K562 (cell line): ENCODE data around the gene DAGLB. TPM values are rescaled to one million over a fixed set of nuclear protein-coding genes. Genes with fewer than 3 reads are reported as not detected.
A peak's percentile ranks its signal among the peaks of the same experiment; 100 is the strongest.
"Not testable (repeated sequence)": the region's sequence is repeated elsewhere in the genome, so short reads cannot be mapped to it uniquely, and the experiment has no call there.

Source experiments
- ATAC-seq: fragments of 200-7000 bp; cut with Tn5 transposase; 3 replicates; pipeline ENCODE4 v1.9.1; 2020; ENCODE audit warnings: moderate library complexity
- BruUV-seq: library from RNA; stranded (reverse); fragments of 400-500 nt; replicated peaks from 2 replicates; lab custom pipeline; 2021; lab: Mats Ljungman, UMichigan
- CTCF ChIA-PET: fragments of 300-600 bp; formaldehyde crosslinking; extraction: SDS; loops from one replicate; lab custom pipeline; 2021; ENCODE audit warnings: low intra/inter-chr PET ratio; lab: Yijun Ruan, JAX
- POLR2A ChIA-PET: fragments of 300-600, 350-650 bp; sonication (Branson Sonifier 250); formaldehyde crosslinking; extraction: SDS; loops from one replicate; lab custom pipeline; 2021; ENCODE audit warnings: antibody characterized with exemption, inconsistent platforms; lab: Yijun Ruan, JAX
- DNase-seq, 4 experiments: peaks; one replicate each; pipeline versions ENCODE4 v3.0.0 to v3.0.0-alpha.2; 2011 to 2018; ENCODE audit warnings: low spot score in 3 of 4, mixed read lengths in 3 of 4; ENCODE audit errors: extremely low read depth in 1 of 4
- FAIRE-seq: peaks from 2 replicates; lab custom pipeline; 2011; peaks lifted over from hg19 to GRCh38; lab: Jason Lieb, UNC
- H2AFZ ChIP-seq: 2 replicates; pipeline ENCODE4 v1.6.0; 2011; ENCODE audit warnings: low read depth, low read length, control low read depth, inconsistent platforms
- H3K27ac ChIP-seq: fragments of 200-600 bp; 3 replicates; pipeline ENCODE4 v1.8.0; 2011; ENCODE audit warnings: low read depth, mild to moderate bottlenecking, control low read depth, inconsistent platforms, low read length, moderate library complexity, mixed read lengths; ENCODE audit errors: extremely low read depth
- H3K27me3 ChIP-seq, 2 experiments: fragments of 300-600 bp in 1 of 2; 2 replicates in 1 of 2; 3 replicates in 1 of 2; pipeline versions ENCODE4 v1.6.0 to v1.8.0; 2011; ENCODE audit warnings: inconsistent platforms in 2 of 2, low read length in 2 of 2, mild to moderate bottlenecking in 1 of 2, mixed read lengths in 1 of 2, moderate library complexity in 1 of 2; ENCODE audit not compliant: control insufficient read depth in 2 of 2, insufficient read depth in 2 of 2
- H3K36me3 ChIP-seq: fragments of 300-600 bp; 3 replicates; pipeline ENCODE4 v1.8.0; 2011; ENCODE audit warnings: mild to moderate bottlenecking, low read length, inconsistent platforms; ENCODE audit not compliant: control insufficient read depth, insufficient read depth
- H3K4me1 ChIP-seq, 2 experiments: fragments of 200-600 bp in 1 of 2; replicated peaks in 1 of 2; 2 replicates in 1 of 2; 3 replicates in 1 of 2; pipeline versions ENCODE4 v1.5.1 to v1.8.0; 2011; ENCODE audit warnings: inconsistent platforms in 2 of 2, low read length in 2 of 2, mild to moderate bottlenecking in 1 of 2, mixed read lengths in 1 of 2, moderate library complexity in 1 of 2; ENCODE audit not compliant: control insufficient read depth in 2 of 2, insufficient read depth in 2 of 2
- H3K4me2 ChIP-seq: 2 replicates; pipeline ENCODE4 v1.6.1; 2011; ENCODE audit warnings: low read length, control low read depth, inconsistent platforms, mixed read lengths; ENCODE audit not compliant: insufficient read depth
- H3K4me3 ChIP-seq: fragments of 200-600 bp; sonication (generic), shearing (Covaris generic); 2 replicates; pipeline ENCODE4 v1.5.1; 2016; ENCODE audit warnings: control low read depth, inconsistent platforms
- H3K79me2 ChIP-seq: fragments of 200-600 bp; 3 replicates; pipeline ENCODE4 v1.8.0; 2011; ENCODE audit warnings: low read length, inconsistent platforms; ENCODE audit not compliant: control insufficient read depth, insufficient read depth
- H3K9ac ChIP-seq, 2 experiments: 2 replicates each; pipeline versions ENCODE4 v1.6.0 to v1.6.1; 2011; ENCODE audit warnings: low read depth in 2 of 2, low read length in 2 of 2, control low read depth in 1 of 2, inconsistent platforms in 1 of 2, mild to moderate bottlenecking in 1 of 2, mixed read lengths in 1 of 2; ENCODE audit not compliant: insufficient read depth in 1 of 2
- H3K9me1 ChIP-seq: one replicate; pipeline ENCODE4 v1.6.0; 2011; ENCODE audit warnings: inconsistent platforms, mild to moderate bottlenecking, low read length, moderate library complexity; ENCODE audit not compliant: control insufficient read depth, insufficient read depth
- H3K9me3 ChIP-seq: replicated peaks from 2 replicates; pipeline ENCODE4 v1.5.1; 2011; ENCODE audit warnings: low read depth, low read length, inconsistent platforms; ENCODE audit not compliant: control insufficient read depth, insufficient read depth
- H4K20me1 ChIP-seq: replicated peaks from 2 replicates; pipeline ENCODE4 v1.6.1; 2011; ENCODE audit warnings: low read length, inconsistent platforms, mixed read lengths; ENCODE audit not compliant: control insufficient read depth, insufficient read depth
- ESRRB ChIP-seq: fragments of 250-450 bp; sonication (Bioruptor Pico); IDR thresholded peaks from 2 replicates; pipeline ENCODE4 v1.5.0; 2020; ENCODE audit warnings: mild to moderate bottlenecking, moderate library complexity, borderline replicate concordance
- KDM2B ChIP-seq: fragments of 250-450 bp; sonication (Bioruptor Pico); IDR thresholded peaks from 2 replicates; pipeline ENCODE4 v1.8.0; 2021; ENCODE audit warnings: mild to moderate bottlenecking, moderate library complexity
- ZKSCAN3 ChIP-seq: fragments of 250-450 bp; sonication (Bioruptor Pico); IDR thresholded peaks from 2 replicates; pipeline ENCODE4 v1.4.0; 2020
- ZNF586 ChIP-seq: fragments of 450-650 bp; formaldehyde crosslinking; conservative IDR thresholded peaks from 2 replicates; pipeline ENCODE4 v1.4.0; 2020; ENCODE audit warnings: mild to moderate bottlenecking, moderate library complexity
- ZNF830 ChIP-seq: fragments of 250-450 bp; sonication (Bioruptor Pico); IDR thresholded peaks from 2 replicates; pipeline ENCODE4 v1.5.0; 2021; ENCODE audit warnings: mild to moderate bottlenecking
- WGBS: fragments of 100-300 bp; shearing (Covaris generic); methylation state at CpG from one replicate; pipeline ENCODE4 v1.1.6; 2016; ENCODE audit warnings: low coverage, mixed read lengths; ENCODE audit not compliant: insufficient coverage; ENCODE audit errors: missing lambda C conversion rate; 5-methylcytosine and 5-hydroxymethylcytosine counted together
- in situ Hi-C: fragments of 300-500 bp; cut with MboI; formaldehyde crosslinking; loops from 4 replicates; pipeline ENCODE4 v1.15.0; 2018; ENCODE audit warnings: inconsistent platforms, mixed read lengths
- intact Hi-C: fragments of 100-400 bp; cut with micrococcal nuclease; formaldehyde crosslinking; loops from 2 replicates; pipeline ENCODE4 v1.14.2; 2022
- polyA plus RNA-seq, 8 experiments: library from polyadenylated mRNA; depleted of rRNA in 4 of 8; stranded (reverse) in 5 of 8; unstranded in 3 of 8; fragments of >200 nt; fragmentation: Nextera tagmentation in 2 of 8; fragmentation: Illumina TruSeq in 1 of 8; extraction: Ambion mirVana in 2 of 8; extraction: Trizol in 1 of 8; gene quantifications; 2 replicates each; pipeline versions ENCODE4 v1.2.1 to v1.2.3, GENCODE V29; 2011 to 2014; ENCODE audit warnings: inconsistent platforms in 1 of 8, missing spikeins in 1 of 8
- total RNA-seq, 7 experiments: library from RNA; depleted of rRNA in 6 of 7; stranded (reverse); fragments of >200 nt in 6 of 7; fragmentation: Illumina TruSeq in 2 of 7; extraction: Trizol in 2 of 7; gene quantifications; 2 replicates each; pipeline versions ENCODE4 v1.2.1 to v1.2.3, GENCODE V29; 2011 to 2021; ENCODE audit warnings: low replicate concordance in 1 of 7
- TF ChIP-seq, protein P1 (sequence below): fragments of 250-450 bp; sonication (Bioruptor Pico); IDR thresholded peaks from 2 replicates; pipeline ENCODE4 v1.8.0; 2022; ENCODE audit warnings: inconsistent platforms
- TF ChIP-seq, protein P2 (sequence below): IDR thresholded peaks from 2 replicates; pipeline ENCODE4 v1.6.1; 2011; ENCODE audit warnings: borderline replicate concordance, low read depth, mild to moderate bottlenecking, moderate library complexity, low read length; ENCODE audit not compliant: insufficient read depth, poor library complexity, severe bottlenecking

The DAGLB gene
- total and polyA plus RNA-seq, 9 of the 15 experiments (the other 6 are each of a cell fraction or from before 2014, with no cell fraction given), result 0.92 to 16.4 (median 9.3) TPM

DNA sequence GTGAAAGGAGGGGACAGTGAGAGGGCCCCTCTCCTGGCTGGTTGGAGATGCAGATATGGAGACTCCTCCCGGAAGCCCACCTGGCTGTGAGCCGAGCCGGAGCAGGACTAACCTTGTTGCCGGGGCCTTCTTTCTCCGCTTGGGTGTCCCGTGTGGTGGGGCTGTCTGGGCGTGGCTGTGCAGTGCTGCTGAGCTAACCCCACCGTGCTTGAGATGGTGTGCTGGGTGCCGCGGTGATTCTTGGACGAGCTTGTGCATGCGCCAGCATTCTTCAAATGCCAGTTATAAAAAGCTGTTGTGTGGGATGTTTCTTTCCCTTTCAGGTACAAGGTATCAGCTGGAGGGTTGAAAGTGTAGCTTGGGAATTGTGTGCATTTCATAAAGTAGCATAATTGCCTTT is 48.8 kb downstream of the DAGLB start:
- Histone ChIP-seq H3K79me2 (peaks cover 61% of the 10 kb centered on the region), H3K4me2 (no peak overlapping the region)
- TF ChIP-seq ESRRB (CRISPR knock-in tag) (no peak), KDM2B (no peak), ZKSCAN3 (CRISPR knock-in tag) (no peak), ZNF830 (no peak), ZNF586 (no peak)
- TF ChIP-seq, protein P1, sequence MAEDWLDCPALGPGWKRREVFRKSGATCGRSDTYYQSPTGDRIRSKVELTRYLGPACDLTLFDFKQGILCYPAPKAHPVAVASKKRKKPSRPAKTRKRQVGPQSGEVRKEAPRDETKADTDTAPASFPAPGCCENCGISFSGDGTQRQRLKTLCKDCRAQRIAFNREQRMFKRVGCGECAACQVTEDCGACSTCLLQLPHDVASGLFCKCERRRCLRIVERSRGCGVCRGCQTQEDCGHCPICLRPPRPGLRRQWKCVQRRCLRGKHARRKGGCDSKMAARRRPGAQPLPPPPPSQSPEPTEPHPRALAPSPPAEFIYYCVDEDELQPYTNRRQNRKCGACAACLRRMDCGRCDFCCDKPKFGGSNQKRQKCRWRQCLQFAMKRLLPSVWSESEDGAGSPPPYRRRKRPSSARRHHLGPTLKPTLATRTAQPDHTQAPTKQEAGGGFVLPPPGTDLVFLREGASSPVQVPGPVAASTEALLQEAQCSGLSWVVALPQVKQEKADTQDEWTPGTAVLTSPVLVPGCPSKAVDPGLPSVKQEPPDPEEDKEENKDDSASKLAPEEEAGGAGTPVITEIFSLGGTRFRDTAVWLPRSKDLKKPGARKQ (CRISPR knock-in tag), result no peak
- TF ChIP-seq, protein P2, sequence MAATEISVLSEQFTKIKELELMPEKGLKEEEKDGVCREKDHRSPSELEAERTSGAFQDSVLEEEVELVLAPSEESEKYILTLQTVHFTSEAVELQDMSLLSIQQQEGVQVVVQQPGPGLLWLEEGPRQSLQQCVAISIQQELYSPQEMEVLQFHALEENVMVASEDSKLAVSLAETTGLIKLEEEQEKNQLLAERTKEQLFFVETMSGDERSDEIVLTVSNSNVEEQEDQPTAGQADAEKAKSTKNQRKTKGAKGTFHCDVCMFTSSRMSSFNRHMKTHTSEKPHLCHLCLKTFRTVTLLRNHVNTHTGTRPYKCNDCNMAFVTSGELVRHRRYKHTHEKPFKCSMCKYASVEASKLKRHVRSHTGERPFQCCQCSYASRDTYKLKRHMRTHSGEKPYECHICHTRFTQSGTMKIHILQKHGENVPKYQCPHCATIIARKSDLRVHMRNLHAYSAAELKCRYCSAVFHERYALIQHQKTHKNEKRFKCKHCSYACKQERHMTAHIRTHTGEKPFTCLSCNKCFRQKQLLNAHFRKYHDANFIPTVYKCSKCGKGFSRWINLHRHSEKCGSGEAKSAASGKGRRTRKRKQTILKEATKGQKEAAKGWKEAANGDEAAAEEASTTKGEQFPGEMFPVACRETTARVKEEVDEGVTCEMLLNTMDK, result no peak
- TF ChIP-seq, all 486 proteins: peak for 0
- peaks cover 14 to 27% of the 10 kb centered on the region in 2 experiments for H3K4me1 ChIP-seq
- FAIRE-seq (no peak), ATAC-seq (peak; percentile 25; the same call in 1 of the 3 replicates), DNase-seq (no peak)
- WGBS, result 87% methylated on average over 12 of the region's 12 CpGs
- H2AFZ ChIP-seq, result no peak overlapping the region
- peaks cover 31% of the 10 kb centered on the region for H4K20me1 ChIP-seq
- peaks cover 6% of the 10 kb centered on the region for H3K9me1 ChIP-seq
- intact Hi-C loops (no loop called here), in situ Hi-C loops (no loop called here)
- H3K4me3 ChIP-seq, result no peak overlapping the region
- POLR2A ChIA-PET, result interaction anchor here (1.0 to 1.9 kb wide), 3 partner anchors 9 to 11 kb away, joined by 3 to 6 read pairs (median 3); no protein-coding TSS in a partner anchor
- CTCF ChIA-PET, result no interaction called here
- H3K27me3 ChIP-seq, result no peaks in the 10 kb centered on the region
- no peak overlapping the region for H3K27ac ChIP-seq
- H3K36me3 ChIP-seq, result peaks cover 79% of the 10 kb centered on the region
- H3K9me3 ChIP-seq, result no peaks in the 10 kb centered on the region
- BruUV-seq, result no TSS peak
- no peak overlapping the region; a peak in 1 of 4 replicates for H3K9ac ChIP-seq

DNA sequence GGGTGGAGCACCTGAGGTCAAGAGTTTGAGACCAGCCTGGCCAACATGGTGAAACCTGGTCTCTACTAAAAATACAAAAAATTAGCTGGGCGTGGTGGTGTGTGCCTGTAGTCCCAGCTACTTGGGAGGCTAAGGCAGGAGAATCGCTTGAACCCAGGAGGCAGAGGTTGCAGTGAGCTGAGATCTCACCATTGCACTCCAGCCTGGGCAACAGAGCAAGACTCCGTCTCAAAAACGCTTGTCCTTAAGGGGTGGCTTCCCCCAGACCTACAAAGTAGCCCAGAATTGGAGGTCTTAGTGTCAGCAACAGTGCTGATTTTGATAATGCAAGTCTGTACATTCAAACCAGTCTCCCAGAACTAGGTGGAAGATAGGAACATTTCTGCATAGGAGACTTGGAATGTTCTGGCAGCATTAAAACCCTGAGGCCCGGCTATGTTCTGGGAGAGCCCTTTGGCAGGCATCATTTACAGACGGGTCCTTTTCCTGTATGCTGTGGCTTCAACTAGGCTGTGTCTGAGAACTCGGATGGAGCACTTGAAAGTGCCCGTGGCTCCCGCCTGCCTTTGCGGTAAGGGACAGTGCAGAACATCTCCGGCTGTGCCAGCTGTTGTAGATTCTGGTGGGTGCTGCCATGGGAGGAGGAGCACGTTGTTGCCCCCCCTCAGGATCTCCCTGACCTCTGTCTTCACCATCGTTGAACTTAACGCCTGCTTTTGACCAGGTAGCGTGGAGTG is 49.8 kb downstream of the DAGLB start:
- POLR2A ChIA-PET, result interaction anchor here (1.0 to 1.9 kb wide), 3 partner anchors 9 to 13 kb away, joined by 3 to 6 read pairs (median 3); no protein-coding TSS in a partner anchor
- BruUV-seq, CTCF ChIA-PET, in situ Hi-C loops, H3K27me3 ChIP-seq, H3K4me3 ChIP-seq, DNase-seq, intact Hi-C loops, FAIRE-seq, H3K9me3 ChIP-seq, H3K4me2 ChIP-seq, ATAC-seq, H2AFZ ChIP-seq, H3K27ac ChIP-seq: not testable (repeated sequence)
- H4K20me1 ChIP-seq, result peaks cover 40% of the 10 kb centered on the region
- 91% methylated on average over 10 of the region's 15 CpGs for WGBS
- peak overlapping the region in 1 of 2 experiments; percentile 8; a peak in 1 of 4 replicates for H3K9ac ChIP-seq
- peaks cover 11% of the 10 kb centered on the region for H3K9me1 ChIP-seq
- peaks cover 73% of the 10 kb centered on the region for H3K36me3 ChIP-seq
- peaks cover 68% of the 10 kb centered on the region for H3K79me2 ChIP-seq
- peaks cover 23 to 32% of the 10 kb centered on the region in 2 experiments for H3K4me1 ChIP-seq
